HepG2 (cell line): ENCODE measurements around the gene CMTM2. TPM values are rescaled to one million over a fixed set of nuclear protein-coding genes. Genes with fewer than 3 reads are reported as not detected.

Source experiments
- KMT2A ChIP-seq: sonication (generic); formaldehyde crosslinking; IDR thresholded peaks from 2 replicates; pipeline ENCODE4 v1.4.0; 2020; ENCODE audit warnings: missing genetic modification reagents
- MTA3 ChIP-seq: sonication (generic); formaldehyde crosslinking; IDR thresholded peaks from 2 replicates; pipeline ENCODE4 v1.4.0; 2020; ENCODE audit warnings: missing genetic modification reagents
- SKI ChIP-seq: fragments of 450-650 bp; IDR thresholded peaks from one replicate; pipeline ENCODE4 v1.6.1; 2018; ENCODE audit warnings: mild to moderate bottlenecking; ENCODE audit not compliant: partially characterized antibody
- SNRNP70 ChIP-seq: fragments of 200-400 bp; formaldehyde crosslinking; IDR thresholded peaks from 2 replicates; pipeline ENCODE4 v1.6.1; 2017; ENCODE audit warnings: mild to moderate bottlenecking, low read depth, low read length, moderate library complexity
- ZBTB7A ChIP-seq: sonication (generic); formaldehyde crosslinking; IDR thresholded peaks from 2 replicates; pipeline ENCODE4 v1.8.0; 2022; ENCODE audit warnings: mild to moderate bottlenecking, missing genetic modification reagents
- ZC3H13 ChIP-seq: sonication (generic); formaldehyde crosslinking; IDR thresholded peaks from 2 replicates; pipeline ENCODE4 v1.8.1; 2023; ENCODE audit warnings: mild to moderate bottlenecking, missing genetic modification reagents, moderate library complexity
- ZMAT3 ChIP-seq: sonication (generic); formaldehyde crosslinking; conservative IDR thresholded peaks from 2 replicates; pipeline ENCODE4 v1.7.0; 2021; ENCODE audit warnings: missing genetic modification reagents
- ZNF468 ChIP-seq: sonication (generic); formaldehyde crosslinking; IDR thresholded peaks from 2 replicates; pipeline ENCODE4 v1.8.0; 2022; ENCODE audit warnings: mild to moderate bottlenecking, moderate library complexity, missing genetic modification reagents
- ZSCAN29 ChIP-seq: sonication (generic); formaldehyde crosslinking; conservative IDR thresholded peaks from 2 replicates; pipeline ENCODE4 v1.4.0; 2020; ENCODE audit warnings: mild to moderate bottlenecking, missing genetic modification reagents
- polyA plus RNA-seq, 8 experiments: library from polyadenylated mRNA; depleted of rRNA in 3 of 8; stranded (reverse) in 7 of 8; unstranded in 1 of 8; fragments of >200 nt; fragmentation: Illumina TruSeq in 4 of 8; extraction: Trizol in 4 of 8; gene quantifications; 2 replicates each; pipeline versions ENCODE4 v1.2.1 to v1.2.3, GENCODE V29; 2011 to 2016; ENCODE audit warnings: low read depth in 4 of 8, missing spikeins in 1 of 8, mixed read lengths in 1 of 8; ENCODE audit not compliant: insufficient read depth in 1 of 8
- total RNA-seq, 5 experiments: library from RNA; depleted of rRNA; stranded (reverse); fragments of >200 nt; fragmentation: Illumina TruSeq; extraction: Trizol; gene quantifications; 2 replicates each; pipeline ENCODE4 v1.2.3, GENCODE V29; 2016; ENCODE audit warnings: low read depth in 1 of 5
- TF ChIP-seq, protein P1 (sequence below): IDR thresholded peaks from 2 replicates; pipeline ENCODE4 v1.6.1; 2016; ENCODE audit warnings: low read depth, missing genetic modification reagents, missing compliant biosample characterization
- TF ChIP-seq, protein P2 (sequence below): sonication (generic); formaldehyde crosslinking; IDR thresholded peaks from 2 replicates; pipeline ENCODE4 v1.4.0; 2020; ENCODE audit warnings: missing genetic modification reagents
- TF ChIP-seq, protein P3 (sequence below): sonication (generic); formaldehyde crosslinking; IDR thresholded peaks from 2 replicates; pipeline ENCODE4 v1.4.0; 2020; ENCODE audit warnings: missing genetic modification reagents, borderline replicate concordance
- TF ChIP-seq, protein P4 (sequence below): sonication (generic); IDR thresholded peaks from 2 replicates; pipeline ENCODE4 v1.6.1; 2016; ENCODE audit warnings: low read depth, borderline replicate concordance
- TF ChIP-seq, protein P5 (sequence below): IDR thresholded peaks from 2 replicates; pipeline ENCODE4 v1.6.1; 2016; ENCODE audit warnings: control low read depth

The CMTM2 gene
- total and polyA plus RNA-seq, 2 of the 13 experiments (the other 11 are each of a cell fraction or from before 2014, with no cell fraction given), result not detected

DNA sequence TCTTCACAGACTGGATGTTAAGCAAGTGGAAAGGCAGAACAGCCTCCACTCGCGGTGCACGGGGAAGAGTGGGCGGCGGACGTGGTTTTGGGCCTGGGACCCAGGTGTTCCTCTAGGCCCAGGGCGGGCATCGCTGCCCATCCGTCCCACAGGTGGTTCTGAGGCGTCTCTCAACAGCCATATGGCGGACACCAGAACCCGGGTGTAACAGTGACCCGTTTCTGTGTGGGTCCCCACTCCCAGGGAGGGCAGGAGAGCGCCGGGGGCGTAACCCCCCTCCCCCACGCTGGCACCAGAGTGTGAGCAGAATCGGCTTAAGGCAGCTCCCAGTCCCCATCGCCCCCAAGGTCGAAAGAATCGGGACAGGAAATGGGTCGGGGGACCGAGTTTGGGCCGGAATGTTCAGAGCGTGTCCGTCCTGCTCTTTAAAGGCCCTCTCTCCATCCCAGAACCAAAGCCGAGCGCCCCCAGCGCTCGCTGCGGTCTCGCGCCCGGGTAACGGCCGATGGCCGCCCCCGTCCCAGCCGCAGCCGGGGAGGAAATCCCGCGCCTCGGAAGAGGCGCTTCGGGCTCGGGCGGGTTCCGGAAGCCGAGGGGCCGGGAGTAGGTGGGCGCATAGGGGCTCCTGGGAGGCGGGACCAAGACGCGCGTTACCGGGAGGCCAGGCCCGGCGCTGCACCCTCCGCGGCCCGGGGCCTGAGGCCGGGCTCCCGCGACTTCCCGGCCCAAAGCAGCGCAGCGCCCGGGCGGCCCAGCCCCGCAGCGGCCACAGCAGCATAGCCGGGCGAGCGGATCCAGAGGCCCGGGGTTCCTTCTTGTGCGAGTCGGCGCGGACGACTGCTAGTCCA lies 29.8 kb upstream of the CMTM2 start, which contains the start of gene TK2 (continued):
- TF ChIP-seq, protein P1, sequence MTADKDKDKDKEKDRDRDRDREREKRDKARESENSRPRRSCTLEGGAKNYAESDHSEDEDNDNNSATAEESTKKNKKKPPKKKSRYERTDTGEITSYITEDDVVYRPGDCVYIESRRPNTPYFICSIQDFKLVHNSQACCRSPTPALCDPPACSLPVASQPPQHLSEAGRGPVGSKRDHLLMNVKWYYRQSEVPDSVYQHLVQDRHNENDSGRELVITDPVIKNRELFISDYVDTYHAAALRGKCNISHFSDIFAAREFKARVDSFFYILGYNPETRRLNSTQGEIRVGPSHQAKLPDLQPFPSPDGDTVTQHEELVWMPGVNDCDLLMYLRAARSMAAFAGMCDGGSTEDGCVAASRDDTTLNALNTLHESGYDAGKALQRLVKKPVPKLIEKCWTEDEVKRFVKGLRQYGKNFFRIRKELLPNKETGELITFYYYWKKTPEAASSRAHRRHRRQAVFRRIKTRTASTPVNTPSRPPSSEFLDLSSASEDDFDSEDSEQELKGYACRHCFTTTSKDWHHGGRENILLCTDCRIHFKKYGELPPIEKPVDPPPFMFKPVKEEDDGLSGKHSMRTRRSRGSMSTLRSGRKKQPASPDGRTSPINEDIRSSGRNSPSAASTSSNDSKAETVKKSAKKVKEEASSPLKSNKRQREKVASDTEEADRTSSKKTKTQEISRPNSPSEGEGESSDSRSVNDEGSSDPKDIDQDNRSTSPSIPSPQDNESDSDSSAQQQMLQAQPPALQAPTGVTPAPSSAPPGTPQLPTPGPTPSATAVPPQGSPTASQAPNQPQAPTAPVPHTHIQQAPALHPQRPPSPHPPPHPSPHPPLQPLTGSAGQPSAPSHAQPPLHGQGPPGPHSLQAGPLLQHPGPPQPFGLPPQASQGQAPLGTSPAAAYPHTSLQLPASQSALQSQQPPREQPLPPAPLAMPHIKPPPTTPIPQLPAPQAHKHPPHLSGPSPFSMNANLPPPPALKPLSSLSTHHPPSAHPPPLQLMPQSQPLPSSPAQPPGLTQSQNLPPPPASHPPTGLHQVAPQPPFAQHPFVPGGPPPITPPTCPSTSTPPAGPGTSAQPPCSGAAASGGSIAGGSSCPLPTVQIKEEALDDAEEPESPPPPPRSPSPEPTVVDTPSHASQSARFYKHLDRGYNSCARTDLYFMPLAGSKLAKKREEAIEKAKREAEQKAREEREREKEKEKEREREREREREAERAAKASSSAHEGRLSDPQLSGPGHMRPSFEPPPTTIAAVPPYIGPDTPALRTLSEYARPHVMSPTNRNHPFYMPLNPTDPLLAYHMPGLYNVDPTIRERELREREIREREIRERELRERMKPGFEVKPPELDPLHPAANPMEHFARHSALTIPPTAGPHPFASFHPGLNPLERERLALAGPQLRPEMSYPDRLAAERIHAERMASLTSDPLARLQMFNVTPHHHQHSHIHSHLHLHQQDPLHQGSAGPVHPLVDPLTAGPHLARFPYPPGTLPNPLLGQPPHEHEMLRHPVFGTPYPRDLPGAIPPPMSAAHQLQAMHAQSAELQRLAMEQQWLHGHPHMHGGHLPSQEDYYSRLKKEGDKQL, result no peak
- TF ChIP-seq SNRNP70 (no peak), ZNF468 (CRISPR knock-in tag) (no peak), MTA3 (CRISPR knock-in tag) (no peak), ZSCAN29 (CRISPR knock-in tag) (no peak; the same call in 1 of the 2 replicates), ZMAT3 (CRISPR knock-in tag) (peak; percentile 40; the same call in 1 of the 2 replicates), ZBTB7A (CRISPR knock-in tag) (peak; percentile 14; the same call in 1 of the 2 replicates), SKI (peak; percentile 35), ZC3H13 (CRISPR knock-in tag) (peak; percentile 68; the same call in 1 of the 2 replicates), KMT2A (peak; percentile 48; the same call in 1 of the 2 replicates)
- TF ChIP-seq, protein P2, sequence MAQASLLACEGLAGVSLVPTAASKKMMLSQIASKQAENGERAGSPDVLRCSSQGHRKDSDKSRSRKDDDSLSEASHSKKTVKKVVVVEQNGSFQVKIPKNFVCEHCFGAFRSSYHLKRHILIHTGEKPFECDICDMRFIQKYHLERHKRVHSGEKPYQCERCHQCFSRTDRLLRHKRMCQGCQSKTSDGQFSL (CRISPR knock-in tag), result peak; percentile 42; the same call in 1 of the 2 replicates
- TF ChIP-seq, protein P3, sequence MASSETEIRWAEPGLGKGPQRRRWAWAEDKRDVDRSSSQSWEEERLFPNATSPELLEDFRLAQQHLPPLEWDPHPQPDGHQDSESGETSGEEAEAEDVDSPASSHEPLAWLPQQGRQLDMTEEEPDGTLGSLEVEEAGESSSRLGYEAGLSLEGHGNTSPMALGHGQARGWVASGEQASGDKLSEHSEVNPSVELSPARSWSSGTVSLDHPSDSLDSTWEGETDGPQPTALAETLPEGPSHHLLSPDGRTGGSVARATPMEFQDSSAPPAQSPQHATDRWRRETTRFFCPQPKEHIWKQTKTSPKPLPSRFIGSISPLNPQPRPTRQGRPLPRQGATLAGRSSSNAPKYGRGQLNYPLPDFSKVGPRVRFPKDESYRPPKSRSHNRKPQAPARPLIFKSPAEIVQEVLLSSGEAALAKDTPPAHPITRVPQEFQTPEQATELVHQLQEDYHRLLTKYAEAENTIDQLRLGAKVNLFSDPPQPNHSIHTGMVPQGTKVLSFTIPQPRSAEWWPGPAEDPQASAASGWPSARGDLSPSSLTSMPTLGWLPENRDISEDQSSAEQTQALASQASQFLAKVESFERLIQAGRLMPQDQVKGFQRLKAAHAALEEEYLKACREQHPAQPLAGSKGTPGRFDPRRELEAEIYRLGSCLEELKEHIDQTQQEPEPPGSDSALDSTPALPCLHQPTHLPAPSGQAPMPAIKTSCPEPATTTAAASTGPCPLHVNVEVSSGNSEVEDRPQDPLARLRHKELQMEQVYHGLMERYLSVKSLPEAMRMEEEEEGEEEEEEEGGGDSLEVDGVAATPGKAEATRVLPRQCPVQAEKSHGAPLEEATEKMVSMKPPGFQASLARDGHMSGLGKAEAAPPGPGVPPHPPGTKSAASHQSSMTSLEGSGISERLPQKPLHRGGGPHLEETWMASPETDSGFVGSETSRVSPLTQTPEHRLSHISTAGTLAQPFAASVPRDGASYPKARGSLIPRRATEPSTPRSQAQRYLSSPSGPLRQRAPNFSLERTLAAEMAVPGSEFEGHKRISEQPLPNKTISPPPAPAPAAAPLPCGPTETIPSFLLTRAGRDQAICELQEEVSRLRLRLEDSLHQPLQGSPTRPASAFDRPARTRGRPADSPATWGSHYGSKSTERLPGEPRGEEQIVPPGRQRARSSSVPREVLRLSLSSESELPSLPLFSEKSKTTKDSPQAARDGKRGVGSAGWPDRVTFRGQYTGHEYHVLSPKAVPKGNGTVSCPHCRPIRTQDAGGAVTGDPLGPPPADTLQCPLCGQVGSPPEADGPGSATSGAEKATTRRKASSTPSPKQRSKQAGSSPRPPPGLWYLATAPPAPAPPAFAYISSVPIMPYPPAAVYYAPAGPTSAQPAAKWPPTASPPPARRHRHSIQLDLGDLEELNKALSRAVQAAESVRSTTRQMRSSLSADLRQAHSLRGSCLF (CRISPR knock-in tag), result no peak
- TF ChIP-seq, protein P4, sequence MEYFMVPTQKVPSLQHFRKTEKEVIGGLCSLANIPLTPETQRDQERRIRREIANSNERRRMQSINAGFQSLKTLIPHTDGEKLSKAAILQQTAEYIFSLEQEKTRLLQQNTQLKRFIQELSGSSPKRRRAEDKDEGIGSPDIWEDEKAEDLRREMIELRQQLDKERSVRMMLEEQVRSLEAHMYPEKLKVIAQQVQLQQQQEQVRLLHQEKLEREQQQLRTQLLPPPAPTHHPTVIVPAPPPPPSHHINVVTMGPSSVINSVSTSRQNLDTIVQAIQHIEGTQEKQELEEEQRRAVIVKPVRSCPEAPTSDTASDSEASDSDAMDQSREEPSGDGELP, result no peak
- TF ChIP-seq, protein P5, sequence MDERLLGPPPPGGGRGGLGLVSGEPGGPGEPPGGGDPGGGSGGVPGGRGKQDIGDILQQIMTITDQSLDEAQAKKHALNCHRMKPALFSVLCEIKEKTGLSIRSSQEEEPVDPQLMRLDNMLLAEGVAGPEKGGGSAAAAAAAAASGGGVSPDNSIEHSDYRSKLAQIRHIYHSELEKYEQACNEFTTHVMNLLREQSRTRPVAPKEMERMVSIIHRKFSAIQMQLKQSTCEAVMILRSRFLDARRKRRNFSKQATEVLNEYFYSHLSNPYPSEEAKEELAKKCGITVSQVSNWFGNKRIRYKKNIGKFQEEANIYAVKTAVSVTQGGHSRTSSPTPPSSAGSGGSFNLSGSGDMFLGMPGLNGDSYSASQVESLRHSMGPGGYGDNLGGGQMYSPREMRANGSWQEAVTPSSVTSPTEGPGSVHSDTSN (CRISPR knock-in tag), result no peak
